Sigmoid colon (tissue), 7 donors: ENCODE measurements around the gene TENM3. TPM values are rescaled to one million over a fixed set of nuclear protein-coding genes. Genes with fewer than 3 reads are reported as not detected.
A peak's percentile ranks its signal among the peaks of the same experiment; 100 is the strongest.

Experiments used
- DNase-seq: peaks from one replicate; pipeline ENCODE4 v3.0.0-alpha.2; 2019
- H3K27ac ChIP-seq, 4 donors: fragments of 200-600 bp; sonication (generic); one replicate each; pipeline ENCODE4 v1.5.1; 2016 to 2019; ENCODE audit warnings: mild to moderate bottlenecking in 1 of 4
- H3K27me3 ChIP-seq, 3 donors: fragments of 200-600 bp; sonication (generic); one replicate each; pipeline ENCODE4 v1.5.1; 2019; ENCODE audit warnings: mild to moderate bottlenecking in 1 of 3
- H3K36me3 ChIP-seq, 4 donors: fragments of 200-600 bp; sonication (generic); one replicate each; pipeline ENCODE4 v1.5.1; 2016 to 2019
- H3K4me1 ChIP-seq, 4 donors: fragments of 200-600 bp; sonication (generic); one replicate each; pipeline ENCODE4 v1.5.1; 2017 to 2019
- H3K4me3 ChIP-seq, 4 donors: fragments of 200-600 bp; sonication (generic); one replicate each; pipeline ENCODE4 v1.5.1; 2017 to 2019; ENCODE audit warnings: mild to moderate bottlenecking in 2 of 4, moderate library complexity in 1 of 4
- H3K9me3 ChIP-seq, 4 donors: fragments of 200-600 bp in 3 of 4; sonication (generic) in 3 of 4; one replicate each; pipeline versions ENCODE4 v1.5.1 to v1.6.1; 2013 to 2019
- CTCF ChIP-seq, 4 experiments: fragments of 450-650 bp in 3 of 4; fragments of 200-600 bp in 1 of 4; IDR thresholded peaks; one replicate each; pipeline ENCODE4 v1.5.1; 2016 to 2019; ENCODE audit warnings: antibody characterized with exemption in 4 of 4, mild to moderate bottlenecking in 3 of 4, moderate library complexity in 2 of 4
- EP300 ChIP-seq, 4 donors: sonication (generic); formaldehyde crosslinking; IDR thresholded peaks; one replicate each; pipeline ENCODE4 v1.6.1; 2017; ENCODE audit warnings: antibody characterized with exemption in 4 of 4
- POLR2A ChIP-seq, 2 donors: fragments of 450-650 bp; IDR thresholded peaks; one replicate each; pipeline ENCODE4 v1.6.1; 2016; ENCODE audit warnings: antibody characterized with exemption in 2 of 2, mild to moderate bottlenecking in 2 of 2, moderate library complexity in 2 of 2
- POLR2AphosphoS5 ChIP-seq, 4 donors: sonication (generic); formaldehyde crosslinking; IDR thresholded peaks; one replicate each; pipeline ENCODE4 v1.6.1; 2017; ENCODE audit warnings: antibody characterized with exemption in 4 of 4
- WGBS, 2 donors: extraction: QIAGEN DNeasy Blood & Tissue Kit; methylation state at CpG; one replicate each; pipeline ENCODE4 v1.1.7; 2013; 5-methylcytosine and 5-hydroxymethylcytosine counted together
- intact Hi-C: fragments of 100-400 bp; cut with DNase I; formaldehyde crosslinking; loops from one replicate; pipeline ENCODE4 v1.15.1; 2023
- polyA plus RNA-seq, 3 donors: library from polyadenylated mRNA; stranded (reverse); fragments of 200-250 nt; gene quantifications; one replicate each; pipeline ENCODE4 v1.2.3, GENCODE V29; 2013
- total RNA-seq, 4 donors: library from RNA; depleted of rRNA; stranded (reverse); fragments of >200 nt; gene quantifications; one replicate each; pipeline ENCODE4 v1.1.0, GENCODE V29; 2016
- donor health status: healthy with polysubstance abuse.
- donor health status: Bipolar disorder and iron deficiency.
- donor health status: healthy.

Gene TENM3
- total and polyA plus RNA-seq, 7 donors = 0.60 to 82.3 (median 37.8) TPM; not detected in 1

DNA sequence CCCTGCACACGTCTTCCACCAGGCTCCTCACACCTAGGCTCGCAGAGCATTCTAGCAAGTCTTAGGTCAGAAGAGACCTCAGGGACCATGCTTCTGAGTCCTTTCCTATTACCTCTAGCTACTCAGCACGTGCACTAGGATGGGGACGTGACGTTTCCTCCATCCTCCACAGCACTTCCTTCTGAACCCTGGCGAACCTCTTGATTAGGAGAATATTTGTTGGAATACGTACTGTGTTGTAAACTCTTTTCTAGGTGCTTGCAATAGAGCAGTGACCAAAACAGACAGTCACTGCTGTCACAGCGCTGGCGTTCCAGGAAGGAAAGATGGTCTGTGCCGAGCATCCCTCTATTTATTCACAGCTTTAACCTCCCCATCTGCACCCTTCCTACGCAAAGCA, 12.9 kb upstream of the TENM3 start:
- Histone ChIP-seq H3K27me3 (no peaks in the 10 kb centered on the region), H3K9me3 (no peaks in the 10 kb centered on the region), H3K4me1 (peaks cover 0 to 11% (median 9%) of the 10 kb centered on the region in 4 donors), H3K4me3 (no peak overlapping the region), H3K36me3 (no peaks in the 10 kb centered on the region), H3K27ac (no peak overlapping the region)
- DNase-seq = no peak
- WGBS, 2 donors = 84 to 86% methylated on average over 11 of the region's 11 CpGs
- TF ChIP-seq POLR2A (IDR thresholded peaks at IDR 0.05) = no peak
- no peak for TF ChIP-seq EP300 (IDR thresholded peaks at IDR 0.05)
- no peak for TF ChIP-seq CTCF (IDR thresholded peaks at IDR 0.05)
- TF ChIP-seq POLR2AphosphoS5 (IDR thresholded peaks at IDR 0.05) = no peak
- intact Hi-C loops = no loop called here

DNA sequence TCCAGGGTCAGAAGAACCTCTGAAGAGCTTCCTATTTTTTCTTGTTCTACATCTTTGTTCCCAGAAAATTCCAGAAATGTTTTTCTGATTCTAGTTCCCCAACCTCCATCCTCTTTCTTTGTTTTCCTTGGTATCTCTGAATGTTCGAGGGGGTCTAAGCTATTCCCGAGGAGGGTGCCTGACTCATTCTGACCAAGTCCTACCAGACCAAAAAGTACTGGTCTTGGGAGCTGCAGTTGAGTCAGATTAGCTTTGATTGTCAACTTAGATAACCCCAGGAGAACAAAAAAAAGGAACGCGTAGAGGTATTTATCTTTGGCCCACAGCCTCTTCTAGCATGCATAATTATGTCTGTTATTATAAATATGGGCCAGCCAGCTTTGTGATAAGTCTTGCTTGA, 12.1 kb upstream of the TENM3 start:
- Histone ChIP-seq H3K27ac (peak overlapping the region in 1 of 4 donors; percentile 14), H3K4me3 (no peak overlapping the region), H3K9me3 (no peaks in the 10 kb centered on the region), H3K27me3 (no peaks in the 10 kb centered on the region), H3K4me1 (peaks cover 0 to 11% (median 9%) of the 10 kb centered on the region in 4 donors), H3K36me3 (no peaks in the 10 kb centered on the region)
- TF ChIP-seq EP300 (IDR thresholded peaks at IDR 0.05) = no peak
- TF ChIP-seq CTCF (IDR thresholded peaks at IDR 0.05) = no peak
- TF ChIP-seq POLR2AphosphoS5 (IDR thresholded peaks at IDR 0.05) = no peak
- no peak for TF ChIP-seq POLR2A (IDR thresholded peaks at IDR 0.05)
- no peak for DNase-seq
- intact Hi-C loops = no loop called here
- 76 to 89% methylated on average over 4 of the region's 4 CpGs for WGBS, 2 donors

DNA sequence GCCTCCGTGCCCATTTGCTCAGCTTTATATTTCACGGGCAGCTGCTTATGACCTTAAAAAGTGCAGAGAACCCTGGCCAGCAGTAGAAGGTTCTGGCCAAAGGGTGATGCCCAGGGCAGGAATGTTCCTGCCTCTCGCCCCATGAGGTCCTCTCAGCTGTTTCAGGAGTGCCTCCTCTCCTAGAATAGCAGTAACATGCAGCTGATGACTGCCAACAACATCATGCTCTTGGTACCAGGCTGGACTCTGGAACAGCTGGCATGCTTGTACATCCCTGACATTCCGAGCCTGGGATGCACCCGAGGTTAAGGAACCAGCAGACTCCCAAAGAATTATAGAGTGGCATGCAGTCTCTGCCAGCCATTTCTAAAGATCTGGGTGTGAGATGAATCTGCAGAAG, 11.7 kb upstream of the TENM3 start:
- intact Hi-C loops = no loop called here
- no peaks in the 10 kb centered on the region for H3K27me3 ChIP-seq

GRCh38 chr4:182233310-182234090, 9.7 kb upstream of the TENM3 start:
- H3K27me3 ChIP-seq = no peaks in the 10 kb centered on the region
- H3K4me3 ChIP-seq = no peak overlapping the region
- no peak for DNase-seq
- no peaks in the 10 kb centered on the region for H3K36me3 ChIP-seq
- intact Hi-C loops = no loop called here
- H3K9me3 ChIP-seq = no peaks in the 10 kb centered on the region
- TF ChIP-seq CTCF (IDR thresholded peaks at IDR 0.05) = no peak
- no peak for TF ChIP-seq POLR2A (IDR thresholded peaks at IDR 0.05)
- TF ChIP-seq EP300 (IDR thresholded peaks at IDR 0.05) = no peak
- no peak for TF ChIP-seq POLR2AphosphoS5 (IDR thresholded peaks at IDR 0.05)
- no peak overlapping the region for H3K27ac ChIP-seq
- H3K4me1 ChIP-seq = peaks cover 0 to 11% (median 9%) of the 10 kb centered on the region in 4 donors
- 84% methylated on average over 12 of the region's 12 CpGs for WGBS, 2 donors

More for the DNA sequence above, 11.7 kb upstream of the TENM3 start:
- DNase-seq = no peak
- Histone ChIP-seq H3K9me3 (no peaks in the 10 kb centered on the region), H3K4me1 (peaks cover 0 to 11% (median 9%) of the 10 kb centered on the region in 4 donors), H3K4me3 (no peak overlapping the region), H3K36me3 (no peaks in the 10 kb centered on the region), H3K27ac (peak overlapping the region in 1 of 4 donors; percentile 14)
- TF ChIP-seq POLR2AphosphoS5 (IDR thresholded peaks at IDR 0.05) (no peak), EP300 (IDR thresholded peaks at IDR 0.05) (no peak), CTCF (IDR thresholded peaks at IDR 0.05) (no peak), POLR2A (IDR thresholded peaks at IDR 0.05) (no peak)
- 71 to 81% methylated on average over 5 of the region's 5 CpGs for WGBS, 2 donors
